Thyroid gland (tissue), 4 donors: Measurements from ENCODE around the gene EXD2.

Experiments used
- POLR2A ChIP-seq, 2 donors: fragments of 450-650 bp; IDR thresholded peaks; one replicate each; pipeline ENCODE4 v1.6.1; 2017; ENCODE audit warnings: antibody characterized with exemption in 2 of 2, mild to moderate bottlenecking in 2 of 2, moderate library complexity in 1 of 2
- TF ChIP-seq, protein P1 (sequence below), 6 experiments: fragments of 200-600 bp in 3 of 6; fragments of 450-650 bp in 3 of 6; sonication (generic) in 3 of 6; IDR thresholded peaks; one replicate each; pipeline ENCODE4 v1.5.1; 2016 to 2019; ENCODE audit warnings: antibody characterized with exemption in 6 of 6, mild to moderate bottlenecking in 2 of 6, inconsistent platforms in 1 of 6, moderate library complexity in 1 of 6

- TF ChIP-seq, protein P1, sequence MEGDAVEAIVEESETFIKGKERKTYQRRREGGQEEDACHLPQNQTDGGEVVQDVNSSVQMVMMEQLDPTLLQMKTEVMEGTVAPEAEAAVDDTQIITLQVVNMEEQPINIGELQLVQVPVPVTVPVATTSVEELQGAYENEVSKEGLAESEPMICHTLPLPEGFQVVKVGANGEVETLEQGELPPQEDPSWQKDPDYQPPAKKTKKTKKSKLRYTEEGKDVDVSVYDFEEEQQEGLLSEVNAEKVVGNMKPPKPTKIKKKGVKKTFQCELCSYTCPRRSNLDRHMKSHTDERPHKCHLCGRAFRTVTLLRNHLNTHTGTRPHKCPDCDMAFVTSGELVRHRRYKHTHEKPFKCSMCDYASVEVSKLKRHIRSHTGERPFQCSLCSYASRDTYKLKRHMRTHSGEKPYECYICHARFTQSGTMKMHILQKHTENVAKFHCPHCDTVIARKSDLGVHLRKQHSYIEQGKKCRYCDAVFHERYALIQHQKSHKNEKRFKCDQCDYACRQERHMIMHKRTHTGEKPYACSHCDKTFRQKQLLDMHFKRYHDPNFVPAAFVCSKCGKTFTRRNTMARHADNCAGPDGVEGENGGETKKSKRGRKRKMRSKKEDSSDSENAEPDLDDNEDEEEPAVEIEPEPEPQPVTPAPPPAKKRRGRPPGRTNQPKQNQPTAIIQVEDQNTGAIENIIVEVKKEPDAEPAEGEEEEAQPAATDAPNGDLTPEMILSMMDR (IDR thresholded peaks at IDR 0.05), result no peak
- TF ChIP-seq POLR2A (IDR thresholded peaks at IDR 0.05), result no peak
These were observed 16.2 kb upstream of the EXD2 start for GRCh38 chr14:69175130-69175529.
